HG03558 (cell line): Measurements from ENCODE around the gene HRH2.
"Not testable (repeated sequence)": the region's sequence is repeated elsewhere in the genome, so short reads cannot be mapped to it uniquely, and the experiment has no call there.

ENCODE experiments used
- ATAC-seq: cut with Tn5 transposase; IDR thresholded peaks from one replicate; pipeline ENCODE4 v1.9.1; 2021; ENCODE audit warnings: moderate number of reproducible peaks; ENCODE audit not compliant: unreplicated experiment; ENCODE audit errors: extremely low read depth

HRH2 gene, protein sequence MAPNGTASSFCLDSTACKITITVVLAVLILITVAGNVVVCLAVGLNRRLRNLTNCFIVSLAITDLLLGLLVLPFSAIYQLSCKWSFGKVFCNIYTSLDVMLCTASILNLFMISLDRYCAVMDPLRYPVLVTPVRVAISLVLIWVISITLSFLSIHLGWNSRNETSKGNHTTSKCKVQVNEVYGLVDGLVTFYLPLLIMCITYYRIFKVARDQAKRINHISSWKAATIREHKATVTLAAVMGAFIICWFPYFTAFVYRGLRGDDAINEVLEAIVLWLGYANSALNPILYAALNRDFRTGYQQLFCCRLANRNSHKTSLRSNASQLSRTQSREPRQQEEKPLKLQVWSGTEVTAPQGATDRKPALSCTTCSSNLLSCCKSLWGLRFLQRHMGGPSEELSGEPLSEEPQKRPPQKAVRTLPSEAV

DNA sequence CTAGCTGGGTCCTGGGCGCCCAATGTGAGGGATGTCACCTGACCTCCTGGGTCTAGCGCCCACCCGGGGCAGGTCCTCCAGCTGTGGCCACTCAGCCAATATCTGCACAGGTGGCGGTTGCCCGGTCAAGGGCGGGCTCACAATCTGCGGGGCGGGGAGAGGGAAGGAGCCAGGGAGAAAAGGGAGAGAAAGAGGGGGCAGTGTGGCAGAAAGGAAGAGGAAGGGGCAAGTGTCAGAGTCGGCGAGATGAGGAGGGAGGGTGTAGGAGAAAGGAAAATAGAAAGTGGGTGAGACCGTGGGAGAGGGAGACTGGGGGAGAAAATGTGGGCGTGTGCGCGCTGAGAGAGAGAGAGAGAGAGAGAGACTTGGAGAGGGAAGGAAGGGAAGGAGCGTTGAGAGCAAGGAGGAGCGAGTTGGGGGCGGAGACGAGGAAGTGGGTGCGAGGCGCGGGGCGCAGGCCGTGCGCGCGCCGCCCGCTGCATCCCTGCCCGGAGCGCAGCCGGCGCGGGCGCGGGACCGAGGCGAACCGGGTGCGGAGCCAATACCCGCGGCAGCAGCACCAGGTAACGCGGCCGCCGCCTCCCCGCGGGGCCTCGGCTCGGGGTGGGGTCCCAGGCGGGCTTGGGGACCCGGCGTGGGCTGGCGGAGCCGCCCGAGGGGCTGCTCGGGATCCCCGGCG is at the start of gene HRH2:
Gene HRH2 (plus strand): TSS at position 479 of the 679 bp plus-strand sequence. CDS start 25,163 bp downstream, outside the sequence.
- no peak for ATAC-seq

DNA sequence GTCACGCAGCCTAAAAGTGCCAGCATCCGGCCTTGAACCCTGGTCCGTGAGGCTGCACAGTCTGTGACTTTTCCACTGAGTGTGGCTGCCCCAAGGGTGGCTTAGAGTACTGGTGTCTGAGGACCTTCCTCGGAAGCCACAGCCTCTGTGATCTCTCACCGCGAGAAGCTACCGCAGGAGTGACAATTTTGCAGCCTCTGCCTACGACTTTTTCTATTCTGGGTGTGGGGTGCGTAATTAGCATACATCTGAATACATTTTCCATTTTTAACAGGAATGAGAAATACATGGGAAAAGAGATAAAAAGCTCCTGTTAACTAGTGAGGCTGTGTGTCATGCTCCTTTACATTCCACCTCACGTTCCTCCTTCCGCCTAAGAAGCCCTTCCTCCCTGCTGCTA is 48.3 kb upstream of the HRH2 start:
- ATAC-seq, result no peak

DNA sequence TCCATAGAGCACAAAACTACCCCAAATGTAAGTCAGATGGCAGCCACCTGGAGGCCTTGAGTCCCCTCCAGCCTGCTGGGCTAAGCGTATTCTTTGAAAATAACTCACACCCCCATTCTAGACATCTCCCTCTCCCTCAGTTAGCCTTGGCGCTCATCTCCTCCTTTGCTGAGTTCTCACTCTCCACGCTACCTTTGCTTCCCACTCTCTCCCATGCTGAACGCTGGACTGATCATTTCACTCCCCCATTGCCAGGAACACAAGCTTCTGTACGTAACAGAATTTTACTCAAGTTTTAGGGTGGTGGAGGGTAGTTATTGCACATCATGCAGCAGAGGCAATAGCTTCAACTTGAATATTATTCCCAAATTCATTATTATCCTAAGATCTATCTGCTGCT is 47.5 kb upstream of the HRH2 start:
- ATAC-seq, result no peak

DNA sequence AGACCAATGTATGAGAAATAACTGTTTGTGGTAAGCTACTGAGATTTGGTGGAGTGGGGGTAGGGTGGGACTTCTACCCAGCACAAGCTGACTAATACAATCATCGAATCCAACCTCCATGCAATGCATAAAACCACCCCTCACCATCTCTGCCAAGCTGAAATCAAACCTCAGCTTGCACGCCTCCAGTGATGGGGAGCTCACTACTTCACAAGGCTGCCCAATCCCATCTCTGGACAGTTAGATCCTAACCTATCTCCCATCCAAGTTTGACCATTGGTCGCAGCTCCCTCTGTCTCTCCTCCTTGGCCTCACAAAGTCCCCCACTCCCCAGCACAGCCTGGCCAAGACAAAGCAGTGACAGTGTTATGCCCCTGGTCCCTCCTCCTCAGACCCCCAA is 47.0 kb upstream of the HRH2 start:
- ATAC-seq, result no peak

DNA sequence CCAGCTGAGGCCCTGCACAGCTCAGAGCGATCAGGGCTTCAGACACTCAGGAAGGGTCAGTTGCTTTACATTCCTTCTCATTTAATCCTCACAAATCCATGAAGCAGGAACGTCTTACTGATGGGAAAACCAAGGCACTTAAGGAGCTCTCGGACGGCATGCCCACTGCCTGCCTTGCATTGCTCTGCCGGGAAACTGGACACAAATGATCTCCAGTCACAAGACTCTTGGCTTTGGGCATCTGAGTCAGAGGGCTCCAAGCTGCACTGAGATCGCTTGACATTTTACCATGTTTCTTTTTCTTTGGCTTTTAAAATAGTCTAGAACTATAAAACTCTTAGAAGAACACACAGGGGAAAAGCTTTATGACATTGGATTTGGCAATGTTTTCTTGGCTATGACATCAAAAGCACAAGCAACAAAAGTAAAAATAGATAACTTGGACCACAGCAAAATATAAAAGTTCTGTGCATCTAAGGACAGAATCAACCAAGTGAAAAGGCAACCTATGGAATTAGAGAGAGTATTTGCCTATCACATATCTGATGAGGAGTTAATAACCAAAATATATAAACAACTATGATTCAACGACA is 43.6 kb upstream of the HRH2 start:
- no peak for ATAC-seq

DNA sequence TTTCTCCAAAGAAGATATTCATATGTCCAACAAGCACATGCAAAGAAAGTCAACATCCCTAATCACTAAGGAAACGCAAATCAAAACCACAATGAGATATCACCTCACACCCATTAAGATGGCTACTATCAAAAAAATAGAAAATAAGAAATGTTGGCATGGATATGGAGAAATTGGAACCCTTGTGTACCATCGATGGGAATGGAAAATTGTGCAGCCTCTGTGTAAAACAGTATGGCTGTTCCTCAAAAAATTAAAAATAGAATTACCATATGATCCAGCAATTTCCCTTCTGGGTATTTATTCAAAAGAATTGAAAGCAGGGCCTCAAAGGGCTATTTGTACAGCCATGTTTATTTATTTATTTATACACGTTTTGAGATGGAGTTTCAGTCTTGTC is 43.0 kb upstream of the HRH2 start:
- no peak for ATAC-seq

DNA sequence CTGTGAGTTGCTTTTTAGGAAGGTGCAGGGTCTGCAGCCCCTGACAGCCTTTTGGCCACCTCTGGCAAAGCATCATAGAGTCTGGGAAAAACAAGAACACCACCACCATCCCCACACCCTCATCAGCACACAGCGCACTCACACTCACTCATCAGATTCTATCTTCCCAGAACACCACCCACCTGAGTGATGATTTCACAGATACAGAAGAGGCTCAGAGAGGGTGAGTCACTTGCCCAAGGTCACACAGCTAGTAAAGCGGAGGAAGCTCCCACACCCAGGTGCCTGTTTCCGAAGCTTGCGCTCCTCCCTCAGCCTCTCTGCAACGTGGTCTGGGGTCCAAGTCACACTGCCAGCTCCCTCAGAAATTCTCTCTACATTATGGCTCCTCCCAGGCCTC is 41.8 kb upstream of the HRH2 start:
- ATAC-seq, result no peak

DNA sequence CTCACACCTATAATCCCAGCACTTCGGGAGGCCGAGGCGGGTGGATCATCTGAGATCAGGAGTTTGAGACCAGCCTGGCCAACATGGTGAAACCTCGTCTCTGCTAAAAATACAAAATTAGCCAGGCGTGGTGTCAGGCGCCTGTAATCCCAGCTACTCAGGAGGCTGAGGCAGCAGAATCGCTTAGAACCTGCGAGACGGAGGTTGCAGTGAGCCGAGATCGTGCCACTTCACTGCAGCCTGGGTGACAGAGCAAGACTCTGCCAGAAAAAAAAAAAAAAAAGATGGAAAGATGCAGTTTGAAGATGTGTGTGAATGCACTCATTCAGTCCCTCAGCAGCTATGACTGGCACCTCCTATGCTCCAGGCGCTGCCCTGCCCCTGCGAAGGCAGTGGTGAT is 41.3 kb upstream of the HRH2 start:
- ATAC-seq, result not testable (repeated sequence)

DNA sequence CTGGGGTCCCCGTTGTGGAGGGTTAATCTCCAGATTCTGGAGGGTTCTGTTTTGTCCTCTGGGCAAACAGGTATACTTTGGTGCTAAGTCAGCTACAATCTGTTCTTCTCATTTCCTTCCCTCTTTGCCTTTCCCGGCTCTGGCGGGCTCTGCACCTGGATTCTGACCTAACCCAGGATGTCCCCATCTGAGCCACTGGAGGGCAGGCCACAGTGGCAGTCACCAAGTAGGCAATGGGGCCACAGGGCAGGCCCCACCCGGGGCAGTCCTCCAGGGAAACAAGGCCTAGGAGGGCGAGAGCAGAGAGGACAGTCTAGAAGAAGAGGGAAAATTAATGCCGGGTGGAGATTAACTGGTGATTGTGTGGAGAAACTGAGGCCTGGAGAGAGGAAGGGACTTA is 40.4 kb upstream of the HRH2 start:
- no peak for ATAC-seq

DNA sequence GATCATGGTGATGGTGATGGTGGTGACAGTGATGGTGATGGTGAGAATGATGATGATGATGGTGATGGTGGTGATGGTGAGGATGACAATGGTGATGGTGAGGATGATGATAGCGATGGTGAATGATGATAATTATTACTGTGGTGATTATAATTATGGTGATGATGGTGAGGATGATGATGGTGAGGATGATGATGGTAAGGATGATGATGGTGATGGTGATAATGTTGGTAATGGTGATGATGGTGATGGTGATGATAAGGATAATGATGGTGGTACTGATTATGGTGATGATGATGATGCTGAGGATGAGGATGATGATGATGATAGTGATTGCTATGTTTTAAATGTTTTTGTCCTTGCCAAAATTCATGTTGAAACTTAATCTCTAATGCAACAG is 37.3 kb upstream of the HRH2 start:
- ATAC-seq, result no peak

DNA sequence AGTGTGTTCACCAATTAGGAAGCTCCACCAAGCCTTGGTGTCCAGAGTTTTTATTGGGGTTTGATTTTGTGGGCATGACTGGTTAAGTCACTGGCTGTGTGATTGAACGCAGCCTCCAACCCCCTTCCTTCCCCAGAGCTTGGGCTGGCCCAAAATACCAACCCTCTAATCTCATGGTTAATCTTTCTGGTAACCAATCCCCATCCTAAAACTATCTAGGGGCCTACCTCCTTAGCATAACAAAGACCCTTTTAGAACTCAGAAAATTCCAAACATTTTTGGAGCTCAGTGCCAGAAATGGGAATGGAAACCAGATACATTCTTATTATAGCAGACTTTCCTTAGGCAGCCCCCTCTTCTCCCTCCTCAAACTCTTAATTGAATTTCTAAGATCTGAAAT is 35.9 kb upstream of the HRH2 start:
- ATAC-seq, result no peak

DNA sequence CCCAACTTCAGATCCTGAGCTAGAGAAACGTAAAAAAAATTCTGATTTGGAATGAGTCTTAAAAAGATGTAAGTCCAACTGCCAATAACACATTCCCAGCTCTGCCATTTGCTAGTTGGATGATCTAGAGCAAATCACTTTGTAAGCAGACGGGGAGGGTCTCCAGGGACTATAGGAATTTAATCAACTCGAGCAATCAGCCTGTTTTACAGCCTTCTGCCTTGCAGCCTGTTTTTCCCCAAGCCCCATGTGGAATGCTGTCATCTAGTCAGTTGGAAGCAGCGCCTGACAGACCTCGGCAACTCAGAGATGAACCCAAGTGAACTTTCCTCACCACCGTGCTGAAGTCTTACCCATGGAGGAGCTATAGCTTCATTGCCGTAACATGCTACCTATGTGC is 34.8 kb upstream of the HRH2 start:
- ATAC-seq, result no peak

DNA sequence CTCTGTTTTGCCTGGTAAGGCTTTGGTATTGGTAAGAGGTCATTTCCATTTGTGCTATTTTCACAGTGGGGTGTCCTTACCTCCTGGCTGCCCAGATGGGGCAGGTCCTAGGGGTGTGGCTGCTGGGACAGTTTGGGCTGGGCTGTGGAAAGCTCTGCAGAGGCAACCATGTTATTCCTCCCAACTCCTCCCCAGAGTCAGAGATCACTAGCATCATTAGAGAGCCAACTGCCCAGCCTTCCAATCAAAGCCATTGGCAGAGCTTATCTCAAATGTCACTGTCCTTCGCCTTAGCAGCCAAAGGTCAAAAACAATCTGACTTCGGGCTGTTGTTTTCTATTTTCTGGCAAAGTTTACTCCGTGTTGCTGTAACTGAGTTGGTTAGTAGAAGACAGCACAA is 33.6 kb upstream of the HRH2 start:
- ATAC-seq, result no peak

DNA sequence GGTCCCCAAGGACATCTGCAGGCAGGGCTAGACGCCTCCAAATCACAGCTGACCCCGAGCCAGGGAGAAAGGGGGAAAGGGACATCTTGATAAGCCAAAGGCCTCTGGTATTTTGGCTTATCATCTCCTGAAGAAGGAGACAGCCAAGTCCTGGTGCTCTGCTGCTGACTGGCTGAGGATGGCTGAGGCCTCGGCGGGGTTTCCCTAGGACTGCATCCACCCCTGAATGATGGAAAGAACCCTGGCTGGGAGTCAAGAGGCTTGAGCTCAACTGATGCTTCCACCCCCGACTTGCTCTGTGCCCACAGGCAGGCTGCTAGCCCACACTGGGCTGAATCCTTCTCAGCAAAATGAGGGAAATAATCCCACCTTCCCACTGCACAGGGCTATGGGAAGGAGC is 30.9 kb upstream of the HRH2 start:
- ATAC-seq, result no peak

DNA sequence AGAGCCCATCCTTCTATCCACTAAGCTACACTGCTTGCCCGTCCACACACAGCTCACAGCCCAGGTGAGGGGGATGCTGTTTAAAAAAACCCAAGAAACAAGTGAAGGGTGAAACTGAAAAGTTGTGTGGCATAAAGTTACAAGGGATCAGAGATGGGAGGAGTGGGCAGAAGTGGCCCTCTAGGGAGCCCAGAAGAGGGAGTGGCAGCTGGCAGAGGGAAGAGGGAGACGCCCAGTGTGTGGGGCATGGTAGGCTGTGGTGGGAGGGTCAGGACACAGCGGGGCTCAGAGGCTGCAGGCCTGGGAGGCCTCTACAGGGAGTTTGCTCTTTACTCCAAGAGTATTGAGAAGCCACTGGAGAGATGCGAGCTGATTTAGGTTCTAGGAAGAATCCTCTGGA is 30.1 kb upstream of the HRH2 start:
- no peak for ATAC-seq

DNA sequence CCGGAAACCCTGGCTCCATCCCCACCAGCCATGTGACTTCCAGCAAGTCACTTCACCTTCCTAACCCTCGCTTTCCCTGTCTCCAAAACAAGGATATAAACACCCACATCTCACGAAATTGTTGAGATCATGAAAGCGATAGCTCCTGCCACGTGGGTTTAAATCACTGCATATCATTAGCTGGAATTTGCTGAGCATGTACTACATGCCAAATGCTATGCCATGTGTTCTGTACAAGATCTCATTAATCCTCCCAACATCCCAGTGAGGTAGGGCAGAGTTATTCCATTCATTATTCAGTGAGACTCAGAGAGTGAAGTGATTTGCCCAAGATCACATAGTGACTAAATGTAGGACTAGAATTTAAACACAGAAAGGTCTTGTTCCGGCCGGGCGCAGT is 29.2 kb upstream of the HRH2 start:
- ATAC-seq, result no peak

DNA sequence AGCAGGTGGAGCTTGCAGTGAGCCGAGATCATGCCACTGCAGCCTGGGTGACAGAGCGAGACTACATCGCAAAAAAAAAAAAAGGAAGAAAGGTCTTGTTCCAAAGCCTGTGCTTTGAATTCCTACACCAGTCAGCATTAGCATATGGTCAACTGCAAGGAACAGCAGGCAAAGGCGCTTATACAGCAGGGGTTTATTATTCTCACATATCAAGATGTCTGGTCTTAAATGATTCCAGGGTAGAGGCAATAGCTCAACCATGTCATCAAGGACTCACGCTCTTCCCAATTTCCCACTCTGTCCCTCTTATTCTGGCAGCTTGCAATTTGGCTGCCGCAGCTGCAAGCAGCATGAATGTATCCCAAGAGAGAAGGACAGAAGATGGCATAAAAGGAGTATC is 28.6 kb upstream of the HRH2 start:
- ATAC-seq, result no peak

DNA sequence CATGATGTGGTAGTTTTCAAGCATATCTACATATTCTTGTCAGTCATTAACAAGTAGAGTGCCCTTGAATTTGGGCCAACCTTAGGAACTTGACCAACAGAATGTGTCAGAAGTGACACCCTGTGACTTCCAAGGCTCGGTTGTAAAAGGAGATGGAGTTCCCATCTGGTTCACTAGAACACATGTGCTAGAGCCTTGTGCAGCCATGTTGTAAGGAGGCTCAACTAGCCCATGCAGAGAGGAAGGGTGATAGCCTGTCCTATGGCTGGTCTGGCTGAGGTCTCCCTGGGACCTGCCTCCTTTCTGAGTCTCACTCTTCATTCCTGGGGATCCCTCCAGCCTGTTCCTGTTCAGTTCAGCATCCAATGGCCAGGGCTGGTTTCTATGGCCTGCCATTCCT is 28.1 kb upstream of the HRH2 start:
- no peak for ATAC-seq

DNA sequence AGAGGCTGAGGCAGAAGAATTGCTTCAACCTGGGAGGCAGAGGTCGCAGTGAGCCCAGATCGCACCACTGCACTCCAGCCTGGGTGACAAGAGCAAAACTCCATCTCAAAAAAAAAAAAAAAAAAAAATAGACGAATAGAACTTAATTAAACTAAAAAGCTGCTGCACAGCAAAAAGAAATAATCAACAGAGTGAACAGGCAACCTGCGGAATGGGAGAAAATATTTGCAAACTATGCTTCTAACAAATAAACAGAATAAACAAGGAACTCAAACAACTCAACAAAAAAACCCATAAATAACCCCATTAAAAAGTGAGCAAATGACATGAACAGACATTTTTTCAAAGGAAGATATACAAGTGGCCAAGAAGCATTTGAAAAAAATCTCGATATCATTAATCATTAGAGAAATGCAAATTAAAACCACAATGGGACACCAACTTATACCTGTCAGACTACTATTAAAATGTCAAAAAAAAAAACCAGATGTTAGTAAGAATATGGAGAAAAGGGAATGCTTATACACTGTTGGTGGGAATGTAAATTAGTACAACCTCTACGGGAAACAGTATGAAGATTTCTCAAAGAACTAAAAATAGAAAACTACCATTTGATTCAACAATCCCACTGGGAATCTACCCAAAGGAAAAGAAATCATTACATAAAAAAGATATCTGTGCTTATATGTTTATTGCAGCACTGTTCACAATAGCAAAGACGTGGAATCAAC is 21.9 kb upstream of the HRH2 start:
- ATAC-seq, result no peak

DNA sequence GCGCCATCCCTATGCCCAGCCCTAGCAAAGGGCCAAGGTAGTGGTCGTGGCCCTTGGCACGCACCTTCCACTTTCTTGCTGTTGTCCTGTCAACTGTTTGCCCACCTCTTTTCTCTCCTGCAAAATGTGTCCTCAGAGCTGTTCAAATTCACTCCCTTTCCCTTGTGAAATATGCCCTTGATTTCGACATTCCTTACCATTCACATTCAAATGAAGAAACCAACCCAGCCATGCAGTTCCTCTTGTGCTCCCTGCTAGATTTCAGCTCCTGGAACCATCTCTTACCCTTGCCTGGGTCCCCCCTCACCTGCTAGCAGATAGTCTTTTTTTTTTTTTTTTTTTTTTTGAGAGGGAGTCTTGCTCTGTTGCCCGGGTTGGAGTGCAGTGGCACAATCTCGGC is 19.6 kb upstream of the HRH2 start:
- no peak for ATAC-seq
